ENCODE results near the gene GRAP2.
A peak's percentile ranks its signal among the peaks of the same experiment; 100 is the strongest.

The GRAP2 gene

GRCh38 chr22:39997421-39997820 lies 96.5 kb downstream of the GRAP2 start:
- DNase-seq = no peak

- DNase-seq = no peak
Measured at GRCh38 chr22:39997939-39998726, 97.2 kb downstream of the GRAP2 start.

- no peak for DNase-seq
Measured at GRCh38 chr22:39999144-39999757, 98.4 kb downstream of the GRAP2 start.

- DNase-seq = no peak
Measured at GRCh38 chr22:40000171-40000570, 99.3 kb downstream of the GRAP2 start.

- DNase-seq = no peak
Measured at GRCh38 chr22:40001106-40001505, 100.2 kb downstream of the GRAP2 start.

GRCh38 chr22:40001800-40002577 lies 101.1 kb downstream of the GRAP2 start:
- DNase-seq = no peak

- DNase-seq = no peak
Measured at GRCh38 chr22:40002935-40003715, 102.2 kb downstream of the GRAP2 start.

GRCh38 chr22:40004836-40005235 lies 104.0 kb downstream of the GRAP2 start:
- DNase-seq = peak; percentile 41

GRCh38 chr22:40006641-40007040 lies 105.8 kb downstream of the GRAP2 start:
- DNase-seq = no peak

GRCh38 chr22:40007853-40008710 lies 107.2 kb downstream of the GRAP2 start:
- DNase-seq = no peak

GRCh38 chr22:40008726-40009291 lies 107.9 kb downstream of the GRAP2 start:
- no peak for DNase-seq

- peak; percentile 56 for DNase-seq
Measured at GRCh38 chr22:40009292-40009774, 108.4 kb downstream of the GRAP2 start.

GRCh38 chr22:40009951-40010671 lies 109.2 kb downstream of the GRAP2 start:
- peak; percentile 78 for DNase-seq

- DNase-seq = no peak
Measured at GRCh38 chr22:40010746-40011145, 109.9 kb downstream of the GRAP2 start.

- no peak for DNase-seq
Measured at GRCh38 chr22:40014667-40015248, 113.9 kb downstream of the GRAP2 start.

- DNase-seq = no peak
Measured at GRCh38 chr22:40015358-40015976, 114.6 kb downstream of the GRAP2 start.

GRCh38 chr22:40018051-40018450 lies 117.2 kb downstream of the GRAP2 start:
- no peak for DNase-seq

- no peak for DNase-seq
Measured at GRCh38 chr22:40019100-40019499, 118.2 kb downstream of the GRAP2 start.

GRCh38 chr22:40020956-40021355 lies 120.1 kb downstream of the GRAP2 start:
- DNase-seq = peak; percentile 64

Measured in NCI-H1694 (cell line).